NCI-H2029 (cell line): ENCODE results near the gene LPIN1.
A peak's percentile ranks its signal among the peaks of the same experiment; 100 is the strongest.

Experiments used
- DNase-seq: peaks from one replicate; lab custom pipeline; 2025; lab: John Stamatoyannopoulos, UW

The LPIN1 gene

DNA sequence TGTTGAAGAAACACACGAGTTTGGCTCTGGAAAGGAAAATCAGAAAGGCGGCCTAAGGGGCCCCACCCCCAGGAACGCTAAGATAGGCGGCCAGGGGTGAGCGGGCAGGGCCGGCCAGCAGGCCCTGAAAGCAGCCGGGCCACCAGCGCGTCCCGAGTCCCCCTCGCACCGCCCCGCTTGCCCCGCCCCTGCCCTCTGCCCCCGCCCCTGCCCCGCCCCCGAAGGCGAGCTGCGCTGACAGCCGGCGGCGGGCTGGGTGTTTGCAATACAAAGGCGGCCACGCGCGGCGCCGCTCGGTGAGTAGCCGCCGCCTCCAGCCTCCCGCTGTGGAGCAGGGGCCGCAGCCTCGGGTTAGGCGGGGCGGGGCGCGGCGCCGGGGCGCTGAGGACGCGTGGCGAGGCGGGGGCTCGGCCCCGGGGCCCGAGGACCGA lies at the start of gene LPIN1:
Gene LPIN1 (plus strand): TSS at position 257 of the 431 bp plus-strand sequence. CDS start 18,910 bp downstream, outside the sequence.
- peak; percentile 72 for DNase-seq

- DNase-seq, result no peak
Observed at GRCh38 chr2:11696736-11697102, 49.7 kb upstream of the LPIN1 start.

GRCh38 chr2:11697103-11697871 lies 49.1 kb upstream of the LPIN1 start:
- DNase-seq, result peak; percentile 9

DNA sequence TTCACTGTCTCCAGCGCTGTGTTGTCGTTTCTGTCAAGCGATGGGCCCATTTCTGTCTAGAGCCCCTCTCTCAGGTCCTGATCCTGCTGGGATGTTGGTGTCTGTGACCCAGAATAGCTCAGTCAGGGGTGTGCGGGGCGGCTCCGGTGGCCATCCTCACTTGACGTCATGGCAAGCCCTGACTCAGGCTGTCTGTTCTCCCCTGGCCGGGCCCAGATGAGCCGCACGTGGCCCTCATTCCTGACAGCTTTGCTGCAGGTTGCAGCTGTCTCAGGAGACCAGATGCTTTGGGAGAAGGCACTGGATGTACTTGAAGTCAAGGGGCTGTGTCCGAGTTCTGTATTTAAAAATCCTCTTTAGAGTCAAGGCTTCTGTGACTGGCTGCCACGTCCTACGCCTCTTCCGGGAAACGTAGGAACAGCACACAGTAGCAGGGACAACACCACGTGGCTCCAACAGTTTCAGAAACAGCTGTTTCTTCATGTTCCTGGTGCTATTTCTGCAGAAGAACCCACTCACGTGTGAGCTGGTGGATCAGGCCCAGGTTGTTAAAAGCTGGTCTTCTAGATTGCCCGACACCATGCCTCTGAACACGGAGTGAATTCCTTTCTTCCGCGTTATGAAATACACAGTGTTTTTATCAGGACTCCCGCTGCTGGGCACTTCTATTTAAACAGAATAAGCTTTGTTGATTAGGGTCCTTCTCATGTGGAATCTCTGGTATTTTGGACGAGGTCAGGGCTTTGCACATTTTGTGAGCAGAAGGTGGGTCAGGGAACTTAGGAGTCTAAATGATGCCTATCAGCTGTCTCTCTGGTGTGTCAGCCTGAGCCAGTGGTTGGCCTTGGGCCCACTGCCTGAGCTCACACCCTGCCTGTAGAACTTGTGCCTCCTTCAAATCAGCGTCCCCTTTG lies 48.2 kb upstream of the LPIN1 start:
- no peak for DNase-seq

DNA sequence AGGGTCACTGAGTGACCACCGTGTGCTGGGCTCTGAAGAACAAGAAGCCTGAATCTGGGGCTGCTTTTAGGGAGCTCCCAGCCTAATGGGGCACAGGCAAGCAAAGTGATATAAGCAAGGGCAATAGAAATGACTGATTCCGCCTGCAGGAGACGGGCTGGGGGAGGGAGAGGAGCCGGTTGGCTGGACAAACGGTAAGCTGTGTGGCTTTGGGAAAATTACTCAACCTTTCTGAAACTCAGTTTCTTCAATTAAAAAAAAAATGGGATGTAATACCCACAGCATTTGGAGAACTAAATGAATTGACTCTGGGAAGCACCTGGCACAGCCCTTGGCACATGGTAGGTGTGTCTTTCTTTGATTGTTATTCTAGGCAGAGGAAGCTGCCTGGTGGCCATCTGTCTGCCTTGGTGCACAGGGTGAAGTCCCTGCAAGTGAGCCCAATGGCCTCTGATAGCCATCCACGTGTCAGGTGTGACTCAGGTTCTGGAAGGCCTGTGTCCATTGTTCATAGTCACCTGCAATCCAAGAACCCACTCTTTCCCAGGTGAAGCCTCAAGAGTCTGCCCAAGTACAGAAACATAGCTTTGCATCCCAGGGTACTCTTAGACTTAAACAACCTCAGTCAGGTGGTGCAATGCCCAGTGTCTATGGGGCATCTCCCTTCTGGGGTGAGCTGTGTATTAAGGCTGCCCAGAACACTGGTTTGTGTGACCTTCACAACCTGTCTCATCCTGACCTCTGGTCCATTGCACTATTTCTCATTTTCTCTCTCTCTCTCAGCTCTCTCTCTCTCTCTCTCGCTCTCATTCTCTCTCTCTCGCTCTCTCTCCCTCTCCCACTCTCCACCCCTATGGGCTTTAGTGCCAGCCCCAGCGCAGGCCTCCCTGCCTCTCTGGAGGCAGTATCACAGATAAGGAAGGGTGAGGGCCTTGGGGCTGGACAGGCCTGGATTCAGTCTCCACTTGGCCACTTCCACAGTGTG lies 46.5 kb upstream of the LPIN1 start:
- DNase-seq, result no peak

GRCh38 chr2:11701206-11701605 lies 45.2 kb upstream of the LPIN1 start:
- no peak for DNase-seq

- no peak for DNase-seq
Observed at GRCh38 chr2:11701751-11702301, 44.6 kb upstream of the LPIN1 start.

- no peak for DNase-seq
Observed at GRCh38 chr2:11702946-11703345, 43.5 kb upstream of the LPIN1 start.

DNA sequence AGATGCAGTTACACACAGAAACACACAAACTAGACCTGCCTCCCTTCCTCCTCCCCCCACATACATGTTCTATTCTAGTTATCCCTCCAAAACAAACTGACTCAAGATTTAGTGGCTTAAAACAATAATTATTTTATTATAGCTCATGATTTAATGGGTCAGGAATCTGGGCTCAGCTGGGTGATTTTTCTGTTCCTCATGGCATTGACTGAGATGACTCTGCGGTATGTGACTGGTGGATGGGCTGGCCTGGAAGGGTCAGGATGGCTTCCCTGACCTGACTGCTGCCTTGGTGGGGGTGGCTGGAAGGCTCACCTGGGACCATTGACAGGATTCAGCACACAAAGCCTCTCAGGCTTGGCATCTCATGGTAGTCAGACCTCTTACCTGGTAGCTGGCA lies 42.7 kb upstream of the LPIN1 start:
- DNase-seq, result no peak

DNA sequence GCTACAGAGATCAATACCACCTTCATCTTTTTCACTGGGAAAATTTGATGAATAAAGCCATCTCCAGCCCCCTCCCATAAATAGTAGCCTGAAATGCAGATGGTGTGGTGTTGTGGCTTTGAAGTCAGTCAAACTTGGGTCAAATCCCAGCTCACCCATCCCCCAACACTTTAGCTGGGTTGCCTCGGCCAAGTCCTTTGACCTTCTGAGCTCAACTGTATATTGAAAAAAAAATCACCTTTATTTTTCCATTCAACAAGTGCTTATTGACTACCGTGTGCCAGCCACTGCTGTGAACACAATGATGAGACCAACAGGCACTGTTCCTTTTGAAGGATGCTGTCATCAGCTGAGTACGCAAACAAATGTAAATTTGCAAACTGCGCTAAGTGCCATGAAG lies 41.4 kb upstream of the LPIN1 start:
- DNase-seq, result peak; percentile 70

- DNase-seq, result no peak
Observed at GRCh38 chr2:11705711-11706110, 40.7 kb upstream of the LPIN1 start.

DNA sequence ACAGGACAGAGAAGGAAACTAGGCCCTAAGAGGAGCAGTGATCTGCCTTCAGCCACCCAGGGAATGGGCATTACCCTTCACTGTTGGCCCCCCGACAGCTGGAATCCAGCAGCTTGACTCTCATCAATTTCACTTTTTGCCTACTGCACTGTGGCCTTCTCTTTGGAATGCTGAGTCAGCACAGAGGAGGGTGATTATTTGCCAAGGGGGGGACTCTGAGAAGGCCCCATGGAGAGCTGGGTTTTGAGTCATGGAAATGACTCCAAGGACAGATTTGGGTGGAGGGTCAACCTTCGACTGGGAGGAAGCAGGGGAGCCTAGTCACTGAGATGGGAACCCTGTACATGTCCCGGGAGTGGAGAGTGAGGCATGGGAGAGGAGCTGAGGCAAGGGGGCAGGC lies 38.3 kb upstream of the LPIN1 start:
- DNase-seq, result no peak

GRCh38 chr2:11709293-11709692 lies 37.1 kb upstream of the LPIN1 start:
- DNase-seq, result no peak

DNA sequence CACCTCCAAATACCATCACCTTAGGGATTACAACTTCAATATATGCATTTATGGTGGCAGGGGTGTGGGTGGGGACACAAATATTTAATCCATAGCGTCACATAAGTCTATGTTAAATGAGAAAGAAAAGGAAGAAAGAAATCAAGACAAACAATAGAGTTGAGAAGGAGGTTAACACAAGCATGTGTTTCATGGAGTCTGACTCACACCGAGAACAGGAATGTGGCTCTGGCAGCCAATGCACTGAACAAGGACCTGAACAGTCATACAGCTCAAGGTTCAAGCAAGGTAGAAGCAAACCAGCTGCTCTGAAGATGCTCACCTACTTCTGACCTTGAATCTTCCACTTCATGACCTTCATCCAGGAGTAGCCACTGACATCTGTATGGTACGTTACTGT lies 36.2 kb upstream of the LPIN1 start:
- DNase-seq, result no peak

DNA sequence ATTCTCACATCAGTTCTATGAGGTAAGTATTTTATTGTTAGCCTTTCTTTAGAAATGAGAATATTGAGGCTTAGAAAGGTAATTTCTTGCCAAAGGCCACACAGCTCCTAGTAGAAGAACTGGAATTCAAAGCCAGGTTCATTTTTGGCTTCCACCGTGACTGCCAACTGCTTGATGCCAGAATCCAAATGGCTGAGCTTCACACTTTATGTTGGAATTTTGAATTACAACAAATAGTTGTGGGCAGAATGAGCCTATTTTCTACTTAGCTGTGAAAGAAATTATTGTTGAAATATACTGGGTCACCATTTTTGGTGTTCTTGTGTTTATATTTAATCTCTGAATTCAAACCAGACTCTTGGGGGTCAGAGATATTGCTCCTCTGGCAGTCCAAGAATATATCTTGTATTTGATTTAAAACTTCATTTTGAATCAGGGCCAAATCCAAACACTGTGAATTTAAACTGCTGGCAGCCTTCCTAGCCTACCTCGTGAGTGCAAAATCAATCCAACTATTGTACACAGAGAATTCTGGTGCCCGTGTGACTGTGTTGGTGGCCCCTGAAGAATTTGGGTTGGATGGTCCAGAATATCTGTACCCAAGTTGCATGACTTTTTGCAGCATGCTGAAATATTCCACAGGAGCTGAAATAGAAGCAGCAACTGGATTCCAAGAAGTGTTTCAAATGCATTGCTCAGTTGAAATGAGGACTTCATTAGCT lies 35.6 kb upstream of the LPIN1 start:
- DNase-seq, result no peak

- DNase-seq, result no peak
Observed at GRCh38 chr2:11711354-11711716, 35.1 kb upstream of the LPIN1 start.

DNA sequence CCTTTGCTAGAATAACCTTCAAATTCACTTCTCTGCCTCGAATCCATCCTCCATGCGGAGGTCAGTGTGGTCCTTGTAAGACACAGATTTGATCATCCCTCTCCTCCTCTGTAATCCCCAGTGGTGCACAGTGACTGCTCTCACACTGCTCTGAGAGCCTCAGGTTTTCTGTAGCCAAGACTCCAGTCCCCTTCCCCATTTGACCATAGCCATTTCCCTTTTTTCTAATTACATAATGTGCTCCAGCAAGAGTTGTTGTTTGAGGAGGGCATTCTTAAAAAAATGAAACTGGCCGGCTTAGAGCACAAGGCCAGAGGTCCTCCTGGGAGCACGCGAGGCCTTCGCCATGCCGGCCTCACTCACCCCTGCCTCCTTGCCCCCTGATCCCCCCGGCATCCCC lies 34.7 kb upstream of the LPIN1 start:
- DNase-seq, result no peak

- DNase-seq, result no peak
Observed at GRCh38 chr2:11712866-11713265, 33.6 kb upstream of the LPIN1 start.

DNA sequence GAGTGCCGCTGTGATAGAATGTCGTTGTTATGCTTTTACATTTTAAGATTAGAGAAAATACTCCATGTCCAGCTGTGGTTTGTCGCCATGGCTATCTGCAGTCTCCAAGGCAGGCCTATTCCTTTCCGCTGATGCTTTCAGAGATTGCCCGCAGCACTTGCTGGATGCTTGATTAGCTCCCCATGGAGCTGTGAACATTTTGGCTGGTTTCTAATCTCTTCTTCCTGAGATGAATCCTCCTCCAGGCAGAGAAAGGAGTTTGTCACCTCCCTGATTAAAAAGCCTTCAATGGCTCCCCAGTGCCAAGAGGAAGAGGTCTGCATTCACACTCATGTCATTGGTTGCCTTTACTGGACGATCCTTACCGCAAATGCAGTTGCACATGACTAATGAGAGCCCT lies 32.6 kb upstream of the LPIN1 start:
- DNase-seq, result no peak

DNA sequence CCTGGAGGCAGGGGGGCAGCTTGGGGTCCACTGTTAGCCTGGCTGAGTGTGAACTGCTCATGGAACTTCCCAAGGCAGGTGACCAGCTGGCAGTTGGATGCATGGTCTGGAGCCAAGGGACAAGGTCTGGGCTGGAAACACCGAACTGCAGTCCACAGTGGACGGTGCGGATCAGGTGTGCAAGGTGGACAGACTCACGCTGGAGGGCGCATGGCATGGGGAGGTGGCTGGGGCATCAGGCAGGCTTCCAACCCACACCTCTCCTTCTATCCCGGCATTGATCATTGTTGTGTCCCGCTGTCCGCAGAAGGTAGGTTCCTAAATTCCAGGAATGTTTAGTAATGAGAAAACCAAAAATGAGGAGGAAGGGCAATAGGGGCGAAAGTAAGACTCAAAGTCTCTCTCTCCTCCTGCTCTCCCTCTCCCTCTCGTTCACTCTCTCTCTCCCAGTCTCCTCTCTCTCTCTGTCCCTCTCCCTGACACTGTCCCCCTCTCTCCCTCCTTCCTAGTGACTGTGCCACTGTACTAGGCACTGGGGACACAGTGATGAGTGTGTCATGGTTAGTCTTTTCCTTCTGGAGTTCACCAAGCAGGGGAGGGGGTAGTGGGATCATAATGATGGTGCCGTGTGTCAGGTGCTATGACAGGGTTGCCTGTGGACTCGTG lies 30.3 kb upstream of the LPIN1 start:
- DNase-seq, result no peak
